DND-41 (cell line): Measurements from ENCODE around the gene HNRNPLL.

ENCODE experiments used
- EZH2 ChIP-seq: IDR thresholded peaks from 3 replicates; pipeline ENCODE4 v1.6.1; 2012; ENCODE audit warnings: borderline replicate concordance, low read depth, mild to moderate bottlenecking, moderate library complexity, low read length, inconsistent platforms; ENCODE audit not compliant: severe bottlenecking
- TF ChIP-seq, protein P1 (sequence below): IDR thresholded peaks from 2 replicates; pipeline ENCODE4 v1.5.1; 2012; ENCODE audit warnings: borderline replicate concordance, low read length, moderate library complexity, mild to moderate bottlenecking; ENCODE audit not compliant: poor library complexity, severe bottlenecking; ENCODE audit errors: extremely low read depth

DNA sequence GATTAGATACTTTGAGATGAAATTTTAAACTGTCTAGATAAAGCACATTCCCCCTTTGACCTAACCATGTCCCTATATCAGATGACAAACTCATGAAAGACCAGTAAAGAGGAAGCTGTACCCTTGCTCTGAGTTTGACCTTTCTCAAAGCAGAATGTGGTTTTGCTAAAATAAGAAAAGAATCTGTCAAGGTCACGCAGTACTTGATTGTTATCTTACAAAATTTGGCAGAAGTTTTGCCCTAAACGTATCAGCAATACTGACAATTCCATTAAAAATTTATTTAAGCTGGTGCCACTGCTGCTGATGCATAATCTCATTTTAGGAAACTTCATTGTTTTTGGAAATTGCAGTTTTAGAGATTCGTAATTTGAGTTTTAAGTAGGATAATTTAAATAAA lies 32.0 kb upstream of the HNRNPLL start:
- TF ChIP-seq, protein P1, sequence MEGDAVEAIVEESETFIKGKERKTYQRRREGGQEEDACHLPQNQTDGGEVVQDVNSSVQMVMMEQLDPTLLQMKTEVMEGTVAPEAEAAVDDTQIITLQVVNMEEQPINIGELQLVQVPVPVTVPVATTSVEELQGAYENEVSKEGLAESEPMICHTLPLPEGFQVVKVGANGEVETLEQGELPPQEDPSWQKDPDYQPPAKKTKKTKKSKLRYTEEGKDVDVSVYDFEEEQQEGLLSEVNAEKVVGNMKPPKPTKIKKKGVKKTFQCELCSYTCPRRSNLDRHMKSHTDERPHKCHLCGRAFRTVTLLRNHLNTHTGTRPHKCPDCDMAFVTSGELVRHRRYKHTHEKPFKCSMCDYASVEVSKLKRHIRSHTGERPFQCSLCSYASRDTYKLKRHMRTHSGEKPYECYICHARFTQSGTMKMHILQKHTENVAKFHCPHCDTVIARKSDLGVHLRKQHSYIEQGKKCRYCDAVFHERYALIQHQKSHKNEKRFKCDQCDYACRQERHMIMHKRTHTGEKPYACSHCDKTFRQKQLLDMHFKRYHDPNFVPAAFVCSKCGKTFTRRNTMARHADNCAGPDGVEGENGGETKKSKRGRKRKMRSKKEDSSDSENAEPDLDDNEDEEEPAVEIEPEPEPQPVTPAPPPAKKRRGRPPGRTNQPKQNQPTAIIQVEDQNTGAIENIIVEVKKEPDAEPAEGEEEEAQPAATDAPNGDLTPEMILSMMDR = no peak
- no peak for TF ChIP-seq EZH2
